ENCODE measurements around the gene SPACA6. TPM values are rescaled to one million over a fixed set of nuclear protein-coding genes. Genes with fewer than 3 reads are reported as not detected.

SPACA6 gene
- total RNA-seq, 1 donor from 2014 or later: 62.5 TPM

- TF ChIP-seq EZH2 (IDR thresholded peaks at IDR 0.05; ENCODE audit: insufficient read depth, low read length): no peak
- TF ChIP-seq, protein P1, sequence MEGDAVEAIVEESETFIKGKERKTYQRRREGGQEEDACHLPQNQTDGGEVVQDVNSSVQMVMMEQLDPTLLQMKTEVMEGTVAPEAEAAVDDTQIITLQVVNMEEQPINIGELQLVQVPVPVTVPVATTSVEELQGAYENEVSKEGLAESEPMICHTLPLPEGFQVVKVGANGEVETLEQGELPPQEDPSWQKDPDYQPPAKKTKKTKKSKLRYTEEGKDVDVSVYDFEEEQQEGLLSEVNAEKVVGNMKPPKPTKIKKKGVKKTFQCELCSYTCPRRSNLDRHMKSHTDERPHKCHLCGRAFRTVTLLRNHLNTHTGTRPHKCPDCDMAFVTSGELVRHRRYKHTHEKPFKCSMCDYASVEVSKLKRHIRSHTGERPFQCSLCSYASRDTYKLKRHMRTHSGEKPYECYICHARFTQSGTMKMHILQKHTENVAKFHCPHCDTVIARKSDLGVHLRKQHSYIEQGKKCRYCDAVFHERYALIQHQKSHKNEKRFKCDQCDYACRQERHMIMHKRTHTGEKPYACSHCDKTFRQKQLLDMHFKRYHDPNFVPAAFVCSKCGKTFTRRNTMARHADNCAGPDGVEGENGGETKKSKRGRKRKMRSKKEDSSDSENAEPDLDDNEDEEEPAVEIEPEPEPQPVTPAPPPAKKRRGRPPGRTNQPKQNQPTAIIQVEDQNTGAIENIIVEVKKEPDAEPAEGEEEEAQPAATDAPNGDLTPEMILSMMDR (IDR thresholded peaks at IDR 0.05; ENCODE audit: insufficient read depth, low read depth, low read length): no peak
- peaks cover 49% of the 10 kb centered on the region for H3K79me2 ChIP-seq (ENCODE audit: insufficient read depth, low read length)
- H4K20me1 ChIP-seq (ENCODE audit: insufficient read depth, low read length): peaks cover 30% of the 10 kb centered on the region
- Mint-ChIP-seq H3K27me3 (ENCODE audit: low read depth, unreplicated experiment) (no peaks in the 10 kb centered on the region), H3K4me3 (ENCODE audit: unreplicated experiment) (peak overlapping the region; percentile 95), H3K27ac (ENCODE audit: unreplicated experiment) (peak overlapping the region; percentile 98), H3K4me1 (ENCODE audit: low read depth, unreplicated experiment) (peaks cover 15% of the 10 kb centered on the region), H3K9me3 (ENCODE audit: unreplicated experiment) (no peaks in the 10 kb centered on the region), H3K36me3 (ENCODE audit: low read depth, unreplicated experiment) (peaks cover 6% of the 10 kb centered on the region)
- DNase-seq (ENCODE audit: low read depth) (peak; percentile 45), FAIRE-seq (no peak)
- H3K9ac ChIP-seq (ENCODE audit: low read length): peak overlapping the region; percentile 96
- H3K4me3 ChIP-seq (ENCODE audit: insufficient read depth, low read depth, low read length): peak overlapping the region; percentile 65
- peaks cover 30% of the 10 kb centered on the region for H3K4me1 ChIP-seq (ENCODE audit: insufficient read depth, low read length)
- peak overlapping the region; percentile 100 for H3K4me2 ChIP-seq (ENCODE audit: low read length)
- no peaks in the 10 kb centered on the region for H3K9me3 ChIP-seq (ENCODE audit: insufficient read depth, low read depth, low read length)
- H2AFZ ChIP-seq (ENCODE audit: low read depth, low read length): peak overlapping the region; percentile 70
- no peaks in the 10 kb centered on the region for H3K27me3 ChIP-seq (ENCODE audit: insufficient read depth, low read length)
- peak overlapping the region; percentile 85 for H3K27ac ChIP-seq (ENCODE audit: low read depth, low read length)
- H3K36me3 ChIP-seq (ENCODE audit: insufficient read depth, low read length): peaks cover under 1% of the 10 kb centered on the region
Measured at GRCh38 chr19:51687791-51688670, 5.1 kb upstream of the SPACA6 start.

DNA sequence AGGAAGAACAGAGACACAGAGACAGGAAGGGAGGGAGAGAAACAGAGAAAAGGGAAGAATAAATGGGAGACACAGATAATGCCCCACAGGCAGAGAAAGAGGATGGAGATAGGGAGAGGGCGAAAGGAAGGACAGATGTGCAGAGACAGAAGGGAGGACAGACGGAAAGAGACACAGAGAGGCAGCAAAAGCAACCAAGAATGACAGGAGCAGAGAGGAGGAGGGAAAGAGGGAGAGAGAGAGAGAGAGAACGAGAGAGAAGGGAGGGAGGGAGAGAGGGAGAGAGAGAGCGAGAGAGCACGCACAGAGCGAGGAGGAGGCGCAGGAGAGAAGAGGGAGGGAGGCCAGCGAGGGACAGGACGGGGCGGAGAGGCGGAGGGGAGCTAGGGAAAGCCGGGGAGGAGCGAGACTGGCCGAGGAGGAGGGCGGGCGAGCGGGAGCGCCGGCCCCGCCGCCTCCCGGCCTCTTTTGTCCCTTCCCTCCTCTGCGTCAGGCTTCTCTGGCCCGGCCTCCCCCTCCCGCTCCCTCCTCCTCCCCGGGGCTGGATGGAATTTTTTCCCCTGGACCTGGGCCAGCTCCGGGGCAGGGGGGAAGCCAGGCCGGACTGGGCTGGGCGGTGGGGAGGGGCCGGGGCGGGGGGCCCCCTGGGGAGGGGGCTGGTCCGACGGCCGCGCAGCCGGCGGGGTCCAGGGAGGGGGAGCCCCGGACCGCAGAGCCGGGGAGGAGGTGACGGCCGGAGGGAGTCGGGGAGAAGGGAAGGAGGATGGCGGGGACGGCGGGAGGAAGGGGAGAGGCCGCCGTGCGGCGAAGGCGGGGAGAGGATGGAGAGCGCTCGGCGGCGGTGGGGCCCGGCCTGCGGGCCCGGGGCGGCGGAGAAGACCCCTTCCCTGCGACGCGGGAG lies 4.2 kb upstream of the SPACA6 start:
- peaks cover 58% of the 10 kb centered on the region for H3K79me2 ChIP-seq (ENCODE audit: insufficient read depth, low read length)
- FAIRE-seq: no peak

More for the DNA sequence above, 4.2 kb upstream of the SPACA6 start:
- Mint-ChIP-seq H3K27me3 (ENCODE audit: low read depth, unreplicated experiment) (no peaks in the 10 kb centered on the region), H3K4me3 (ENCODE audit: unreplicated experiment) (peak overlapping the region; percentile 95), H3K36me3 (ENCODE audit: low read depth, unreplicated experiment) (peaks cover 10% of the 10 kb centered on the region), H3K27ac (ENCODE audit: unreplicated experiment) (peak overlapping the region; percentile 98), H3K9me3 (ENCODE audit: unreplicated experiment) (no peaks in the 10 kb centered on the region), H3K4me1 (ENCODE audit: low read depth, unreplicated experiment) (peaks cover 24% of the 10 kb centered on the region)
- H3K27ac ChIP-seq (ENCODE audit: low read depth, low read length): peak overlapping the region; percentile 89
- peak overlapping the region; percentile 70 for H2AFZ ChIP-seq (ENCODE audit: low read depth, low read length)
- peaks cover 5% of the 10 kb centered on the region for H3K36me3 ChIP-seq (ENCODE audit: insufficient read depth, low read length)
- H4K20me1 ChIP-seq (ENCODE audit: insufficient read depth, low read length): peaks cover 39% of the 10 kb centered on the region
- no peaks in the 10 kb centered on the region for H3K9me3 ChIP-seq (ENCODE audit: insufficient read depth, low read depth, low read length)
- DNase-seq (ENCODE audit: low read depth): peak; percentile 97
- TF ChIP-seq, protein P1 (IDR thresholded peaks at IDR 0.05; ENCODE audit: insufficient read depth, low read depth, low read length): no peak
- no peak for TF ChIP-seq EZH2 (IDR thresholded peaks at IDR 0.05; ENCODE audit: insufficient read depth, low read length)
- H3K4me2 ChIP-seq (ENCODE audit: low read length): peak overlapping the region; percentile 100
- H3K4me1 ChIP-seq (ENCODE audit: insufficient read depth, low read length): peaks cover 30% of the 10 kb centered on the region
- no peaks in the 10 kb centered on the region for H3K27me3 ChIP-seq (ENCODE audit: insufficient read depth, low read length)
- H3K9ac ChIP-seq (ENCODE audit: low read length): peak overlapping the region; percentile 96
- peak overlapping the region; percentile 89 for H3K4me3 ChIP-seq (ENCODE audit: insufficient read depth, low read depth, low read length)

Data from astrocyte (in vitro differentiated cells and primary cell).